Posterior vena cava (tissue), 2 donors: Measurements from ENCODE around the gene ASMTL. TPM values are rescaled to one million over a fixed set of nuclear protein-coding genes. Genes with fewer than 3 reads are reported as not detected.

Experiments used
- total RNA-seq, 2 donors: library from RNA; stranded (reverse); fragmentation: NEBNext Ultra II Directional; extraction: Animal tissue kit (Norgen Biotek cat#: 25700); gene quantifications; one replicate each; pipeline ENCODE4 v1.2.1, GENCODE V29; 2021
- donor health status: DM: yes; HTN: yes; CAD: no.
- donor health status: DM: yes; HTN: yes; CAD: no.

ASMTL gene
- total RNA-seq, 2 donors from 2014 or later, result 28.2 to 29.7 TPM

Other genes with a start within 250 kb of the ASMTL start
- gene CRLF2, start 240.3 kb downstream of the ASMTL start, total RNA-seq, result 1 to 10 TPM in 1 of 2 donors, under 1 TPM in 1; 0.33 to 1.1 TPM
- gene CSF2RA, start 184.1 kb downstream of the ASMTL start, total RNA-seq, result 10 to 100 TPM in 1 of 2 donors, 1 to 10 TPM in 1; 4.9 to 13.1 TPM
- 1 to 10 TPM; 5.4 to 5.6 TPM for gene IL3RA, start 116.1 kb downstream of the ASMTL start, total RNA-seq
- 100 to 1,000 TPM; 204 to 218 TPM for gene SLC25A6, start 60.8 kb downstream of the ASMTL start, total RNA-seq
- gene P2RY8, start 84.3 kb upstream of the ASMTL start, total RNA-seq, result 1 to 10 TPM; 1.4 to 2.8 TPM
- 10 to 100 TPM; 20.8 to 23.0 TPM for gene AKAP17A, start 138.7 kb upstream of the ASMTL start, total RNA-seq
- gene ASMT, start 162.2 kb upstream of the ASMTL start, total RNA-seq, result under 1 TPM; 0.33 to 0.97 TPM